ENCODE results near the gene NKD1.

Gene NKD1

DNA sequence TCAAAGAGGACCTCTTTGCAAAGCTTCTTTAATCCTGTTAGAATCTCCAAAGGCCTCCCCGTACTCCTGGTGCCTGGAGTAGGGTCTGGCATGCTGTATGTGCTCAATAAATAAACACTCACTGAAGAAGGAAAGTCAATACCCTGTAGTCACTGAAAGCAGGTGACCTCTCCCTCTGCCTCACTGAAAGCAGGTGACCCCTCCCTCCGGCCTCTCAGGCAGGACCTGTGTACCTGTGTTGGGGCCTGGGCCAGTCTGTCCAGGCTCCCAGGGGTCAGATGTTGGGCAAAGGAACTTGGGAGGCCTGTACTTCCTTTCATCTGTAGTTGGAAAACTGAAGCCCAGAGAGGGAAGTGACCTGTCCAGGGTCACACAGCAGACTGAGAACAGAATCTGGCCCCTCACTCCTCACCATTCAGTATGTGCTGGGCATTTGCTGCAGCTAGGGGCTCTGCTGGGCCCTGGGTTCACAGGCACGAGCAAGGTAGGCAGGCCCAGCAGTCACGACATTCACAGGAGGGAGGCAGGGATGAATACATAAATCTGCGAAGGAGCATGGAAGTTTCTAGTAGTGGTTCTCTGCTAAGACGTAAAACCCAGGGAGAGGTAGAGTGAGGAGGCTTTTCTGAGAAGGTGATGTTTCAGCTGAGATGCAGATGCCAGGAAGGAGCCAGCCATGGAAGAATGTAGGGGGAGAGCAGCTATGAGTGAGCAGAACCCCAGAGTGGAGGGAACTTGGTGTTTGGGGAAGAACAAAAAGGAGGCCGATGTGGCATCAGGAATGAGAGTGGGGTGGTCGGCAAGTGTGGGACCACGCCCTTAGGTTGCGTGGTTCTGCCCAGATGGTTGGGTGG lies 64.0 kb downstream of the NKD1 start:
- Histone ChIP-seq H3K4me2 (ENCODE audit: low read length, poor library complexity, severe bottlenecking) (no peak overlapping the region), H3K27ac (ENCODE audit: low read length, poor library complexity, severe bottlenecking) (no peak overlapping the region), H2AFZ (ENCODE audit: low read depth, low read length) (no peak overlapping the region), H3K36me3 (ENCODE audit: control insufficient read depth in 1 of 2, insufficient read depth in 2 of 2, low read depth in 1 of 2, low read length in 2 of 2) (no peaks in the 10 kb centered on the region), H2BK15ac (ENCODE audit: low read depth, poor library complexity, severe bottlenecking) (no peak overlapping the region), H2BK5ac (ENCODE audit: low read depth, low read length, poor library complexity, severe bottlenecking) (no peak overlapping the region), H3K4me3 (ENCODE audit: insufficient read depth in 1 of 2, low read depth in 1 of 2, low read length in 2 of 2) (no peak overlapping the region), H2AK5ac (ENCODE audit: low read length, severe bottlenecking) (no peak overlapping the region), H2BK120ac (ENCODE audit: low read depth, low read length) (no peak overlapping the region), H3K4me1 (ENCODE audit: control insufficient read depth, insufficient read depth, low read depth, low read length) (peaks cover 6% of the 10 kb centered on the region), H4K91ac (ENCODE audit: low read length) (no peak overlapping the region), H3K27me3 (ENCODE audit: control insufficient read depth in 1 of 2, insufficient read depth in 1 of 2, low read length in 2 of 2) (peaks cover 12 to 37% of the 10 kb centered on the region in 2 experiments), H3K9me3 (ENCODE audit: control insufficient read depth, low read length) (no peaks in the 10 kb centered on the region), H3K14ac (ENCODE audit: low read length in 2 of 2) (no peak overlapping the region), H3K4ac (ENCODE audit: low read depth in 1 of 2, low read length in 2 of 2) (peak overlapping the region in 1 of 2 experiments; percentile 15), H4K8ac (ENCODE audit: low read length) (no peak overlapping the region), H3K79me1 (replicated peaks; ENCODE audit: low read length, poor library complexity, severe bottlenecking) (no peaks in the 10 kb centered on the region), H3K23ac (ENCODE audit: low read length in 2 of 2) (no peak overlapping the region), H3K18ac (ENCODE audit: low read depth in 1 of 2, low read length in 2 of 2) (no peak overlapping the region), H3K9ac (ENCODE audit: low read length) (no peak overlapping the region), H2BK12ac (ENCODE audit: low read length in 2 of 2) (no peak overlapping the region)
- 89% methylated on average over 10 of the region's 10 CpGs for WGBS
- no peak for DNase-seq

DNA sequence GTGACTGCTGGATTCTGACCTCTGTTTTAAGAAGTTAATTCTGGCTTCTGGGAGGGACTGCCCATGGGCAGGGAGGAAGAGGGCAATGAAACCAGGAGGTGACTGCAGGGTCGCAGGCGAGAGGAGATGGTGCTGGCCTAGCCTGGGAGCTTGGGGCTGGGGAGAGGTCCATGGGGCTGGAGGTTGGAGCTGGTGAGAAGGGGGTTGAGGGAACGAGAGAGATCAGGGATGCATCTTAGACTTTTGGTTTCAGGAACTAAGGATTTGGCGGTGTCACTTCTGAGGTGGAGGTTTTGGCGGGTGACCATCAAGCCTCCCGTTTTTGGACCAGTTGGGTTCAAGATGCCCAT lies 64.6 kb downstream of the NKD1 start:
- Histone ChIP-seq H4K91ac (ENCODE audit: low read length) (no peak overlapping the region), H3K9ac (ENCODE audit: low read length) (no peak overlapping the region), H3K4me3 (ENCODE audit: insufficient read depth in 1 of 2, low read depth in 1 of 2, low read length in 2 of 2) (no peak overlapping the region), H3K4me1 (ENCODE audit: control insufficient read depth, insufficient read depth, low read depth, low read length) (peaks cover 8% of the 10 kb centered on the region), H3K4me2 (ENCODE audit: low read length, poor library complexity, severe bottlenecking) (no peak overlapping the region), H2BK12ac (ENCODE audit: low read length in 2 of 2) (no peak overlapping the region), H2AK5ac (ENCODE audit: low read length, severe bottlenecking) (no peak overlapping the region), H3K4ac (ENCODE audit: low read depth in 1 of 2, low read length in 2 of 2) (no peak overlapping the region), H3K27me3 (ENCODE audit: control insufficient read depth in 1 of 2, insufficient read depth in 1 of 2, low read length in 2 of 2) (peaks cover 12 to 34% of the 10 kb centered on the region in 2 experiments), H3K27ac (ENCODE audit: low read length, poor library complexity, severe bottlenecking) (no peak overlapping the region), H2BK15ac (ENCODE audit: low read depth, poor library complexity, severe bottlenecking) (no peak overlapping the region), H4K8ac (ENCODE audit: low read length) (no peak overlapping the region), H3K36me3 (ENCODE audit: control insufficient read depth in 1 of 2, insufficient read depth in 2 of 2, low read depth in 1 of 2, low read length in 2 of 2) (no peaks in the 10 kb centered on the region), H3K9me3 (ENCODE audit: control insufficient read depth, low read length) (no peaks in the 10 kb centered on the region), H3K79me1 (replicated peaks; ENCODE audit: low read length, poor library complexity, severe bottlenecking) (no peaks in the 10 kb centered on the region), H2BK5ac (ENCODE audit: low read depth, low read length, poor library complexity, severe bottlenecking) (no peak overlapping the region), H3K14ac (ENCODE audit: low read length in 2 of 2) (no peak overlapping the region), H3K18ac (ENCODE audit: low read depth in 1 of 2, low read length in 2 of 2) (no peak overlapping the region), H3K23ac (ENCODE audit: low read length in 2 of 2) (no peak overlapping the region), H2AFZ (ENCODE audit: low read depth, low read length) (no peak overlapping the region), H2BK120ac (ENCODE audit: low read depth, low read length) (no peak overlapping the region)
- DNase-seq: no peak
- WGBS: 85% methylated on average over 6 of the region's 6 CpGs

DNA sequence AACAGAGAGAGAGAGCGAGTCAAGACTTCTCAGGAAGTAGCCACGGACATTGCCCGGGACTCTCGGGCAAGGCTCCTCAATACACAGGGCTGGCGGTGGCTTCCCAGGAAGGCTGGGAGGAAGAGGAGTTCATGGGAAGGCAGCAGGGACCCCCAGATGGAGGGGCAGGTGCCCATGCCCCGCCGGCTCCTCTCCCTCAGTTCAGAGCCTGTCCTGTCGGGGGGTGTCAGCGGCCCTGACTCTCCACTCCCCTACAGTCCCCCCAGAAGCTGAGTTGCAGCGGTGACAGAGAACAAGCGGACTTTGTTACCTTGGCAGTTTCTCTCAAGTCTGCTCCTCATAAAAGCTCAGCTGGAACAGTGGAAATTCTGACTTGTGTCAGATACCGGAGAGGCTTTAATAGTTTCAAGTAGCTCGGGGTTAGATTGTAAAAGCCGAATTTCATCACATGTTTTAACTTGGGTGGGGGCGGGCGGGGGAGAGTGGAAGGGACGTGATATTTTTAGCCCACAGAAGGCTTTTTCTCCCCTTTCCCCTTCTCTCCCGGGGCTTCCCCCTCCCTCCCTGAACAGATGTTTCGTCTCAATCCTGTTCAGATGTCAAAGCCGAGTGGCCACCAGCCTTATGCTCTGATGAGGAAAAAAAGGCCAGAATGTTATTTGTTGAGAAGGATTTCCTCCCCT lies 65.2 kb downstream of the NKD1 start:
- no peak overlapping the region for H2AFZ ChIP-seq (ENCODE audit: low read depth, low read length)
- H3K4me2 ChIP-seq (ENCODE audit: low read length, poor library complexity, severe bottlenecking): no peak overlapping the region
- no peak overlapping the region for H3K27ac ChIP-seq (ENCODE audit: low read length, poor library complexity, severe bottlenecking)
- no peak overlapping the region for H2AK5ac ChIP-seq (ENCODE audit: low read length, severe bottlenecking)
- H3K18ac ChIP-seq (ENCODE audit: low read depth in 1 of 2, low read length in 2 of 2): no peak overlapping the region
- H4K8ac ChIP-seq (ENCODE audit: low read length): peak overlapping the region; percentile 31
- H2BK120ac ChIP-seq (ENCODE audit: low read depth, low read length): no peak overlapping the region
- no peaks in the 10 kb centered on the region for H3K36me3 ChIP-seq (ENCODE audit: control insufficient read depth in 1 of 2, insufficient read depth in 2 of 2, low read depth in 1 of 2, low read length in 2 of 2)
- H2BK12ac ChIP-seq (ENCODE audit: low read length in 2 of 2): no peak overlapping the region
- H3K14ac ChIP-seq (ENCODE audit: low read length in 2 of 2): no peak overlapping the region
- no peaks in the 10 kb centered on the region for H3K9me3 ChIP-seq (ENCODE audit: control insufficient read depth, low read length)
- 85% methylated on average over 11 of the region's 20 CpGs for WGBS
- H3K23ac ChIP-seq (ENCODE audit: low read length in 2 of 2): no peak overlapping the region
- no peak overlapping the region for H3K4ac ChIP-seq (ENCODE audit: low read depth in 1 of 2, low read length in 2 of 2)
- no peak overlapping the region for H4K91ac ChIP-seq (ENCODE audit: low read length)
- no peak overlapping the region for H2BK15ac ChIP-seq (ENCODE audit: low read depth, poor library complexity, severe bottlenecking)
- no peak overlapping the region for H2BK5ac ChIP-seq (ENCODE audit: low read depth, low read length, poor library complexity, severe bottlenecking)
- no peaks in the 10 kb centered on the region for H3K79me1 ChIP-seq (replicated peaks; ENCODE audit: low read length, poor library complexity, severe bottlenecking)
- DNase-seq: peak; percentile 26
- no peak overlapping the region for H3K9ac ChIP-seq (ENCODE audit: low read length)
- no peak overlapping the region for H3K4me3 ChIP-seq (ENCODE audit: insufficient read depth in 1 of 2, low read depth in 1 of 2, low read length in 2 of 2)
- peaks cover 12 to 34% of the 10 kb centered on the region in 2 experiments for H3K27me3 ChIP-seq (ENCODE audit: control insufficient read depth in 1 of 2, insufficient read depth in 1 of 2, low read length in 2 of 2)
- H3K4me1 ChIP-seq (ENCODE audit: control insufficient read depth, insufficient read depth, low read depth, low read length): peaks cover 8% of the 10 kb centered on the region

DNA sequence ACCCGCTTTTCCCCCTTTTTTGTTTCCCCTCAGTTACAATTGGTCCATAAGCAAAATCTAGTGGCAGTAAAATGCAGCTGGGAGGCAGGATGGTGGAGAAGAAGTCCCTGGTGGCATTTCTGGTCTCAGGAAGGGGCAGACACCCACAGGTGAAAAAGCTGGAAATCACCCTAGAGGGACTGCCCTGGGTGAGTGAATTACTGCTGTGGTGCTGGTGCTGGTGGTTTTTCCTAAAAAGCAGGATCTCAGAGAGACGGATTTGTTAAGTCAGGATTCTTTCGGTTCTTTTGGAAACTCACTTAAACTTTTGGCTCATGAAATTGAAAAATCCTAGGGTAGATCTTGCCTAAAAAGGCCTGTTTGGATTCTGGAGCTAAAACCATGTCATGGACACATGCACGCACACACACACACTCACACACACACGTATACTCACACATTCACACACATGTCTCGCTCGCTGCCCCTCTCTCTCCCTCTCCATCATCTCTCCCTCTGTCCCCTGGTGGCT lies 65.8 kb downstream of the NKD1 start:
- no peaks in the 10 kb centered on the region for H3K9me3 ChIP-seq (ENCODE audit: control insufficient read depth, low read length)
- H3K79me1 ChIP-seq (replicated peaks; ENCODE audit: low read length, poor library complexity, severe bottlenecking): no peaks in the 10 kb centered on the region
- peaks cover 12 to 34% of the 10 kb centered on the region in 2 experiments for H3K27me3 ChIP-seq (ENCODE audit: control insufficient read depth in 1 of 2, insufficient read depth in 1 of 2, low read length in 2 of 2)
- H3K9ac ChIP-seq (ENCODE audit: low read length): no peak overlapping the region
- no peak overlapping the region for H2BK120ac ChIP-seq (ENCODE audit: low read depth, low read length)
- H2BK5ac ChIP-seq (ENCODE audit: low read depth, low read length, poor library complexity, severe bottlenecking): no peak overlapping the region
- no peak for DNase-seq
- H4K91ac ChIP-seq (ENCODE audit: low read length): no peak overlapping the region
- H3K36me3 ChIP-seq (ENCODE audit: control insufficient read depth in 1 of 2, insufficient read depth in 2 of 2, low read depth in 1 of 2, low read length in 2 of 2): no peaks in the 10 kb centered on the region
- H3K18ac ChIP-seq (ENCODE audit: low read depth in 1 of 2, low read length in 2 of 2): no peak overlapping the region
- H3K27ac ChIP-seq (ENCODE audit: low read length, poor library complexity, severe bottlenecking): no peak overlapping the region
- H3K4ac ChIP-seq (ENCODE audit: low read depth in 1 of 2, low read length in 2 of 2): no peak overlapping the region
- no peak overlapping the region for H2BK15ac ChIP-seq (ENCODE audit: low read depth, poor library complexity, severe bottlenecking)
- 95% methylated on average over 6 of the region's 7 CpGs for WGBS
- H3K4me1 ChIP-seq (ENCODE audit: control insufficient read depth, insufficient read depth, low read depth, low read length): peaks cover 8% of the 10 kb centered on the region
- no peak overlapping the region for H2AK5ac ChIP-seq (ENCODE audit: low read length, severe bottlenecking)
- H4K8ac ChIP-seq (ENCODE audit: low read length): no peak overlapping the region
- no peak overlapping the region for H3K23ac ChIP-seq (ENCODE audit: low read length in 2 of 2)
- no peak overlapping the region for H2AFZ ChIP-seq (ENCODE audit: low read depth, low read length)
- H3K4me3 ChIP-seq (ENCODE audit: insufficient read depth in 1 of 2, low read depth in 1 of 2, low read length in 2 of 2): no peak overlapping the region
- no peak overlapping the region for H2BK12ac ChIP-seq (ENCODE audit: low read length in 2 of 2)
- H3K14ac ChIP-seq (ENCODE audit: low read length in 2 of 2): peak overlapping the region in 1 of 2 experiments; percentile 11
- H3K4me2 ChIP-seq (ENCODE audit: low read length, poor library complexity, severe bottlenecking): no peak overlapping the region

All from mesenchymal stem cell (in vitro differentiated cells and primary cell).